Activated CD4-positive, alpha-beta T cell treated with anti-CD3 and anti-CD28 coated beads for 1 hour (primary cell): ENCODE measurements around the gene PPP1R9A.
"Not testable (repeated sequence)": the region's sequence is repeated elsewhere in the genome, so short reads cannot be mapped to it uniquely, and the experiment has no call there.

ENCODE experiments used
- DNase-seq: peaks from one replicate; pipeline ENCODE4 v3.0.0-alpha.2; 2020

Gene PPP1R9A

GRCh38 chr7:94980418-94981142 is 73.2 kb downstream of the PPP1R9A start:
- no peak for DNase-seq

GRCh38 chr7:94995921-94996320 is 88.5 kb downstream of the PPP1R9A start:
- no peak for DNase-seq

DNA sequence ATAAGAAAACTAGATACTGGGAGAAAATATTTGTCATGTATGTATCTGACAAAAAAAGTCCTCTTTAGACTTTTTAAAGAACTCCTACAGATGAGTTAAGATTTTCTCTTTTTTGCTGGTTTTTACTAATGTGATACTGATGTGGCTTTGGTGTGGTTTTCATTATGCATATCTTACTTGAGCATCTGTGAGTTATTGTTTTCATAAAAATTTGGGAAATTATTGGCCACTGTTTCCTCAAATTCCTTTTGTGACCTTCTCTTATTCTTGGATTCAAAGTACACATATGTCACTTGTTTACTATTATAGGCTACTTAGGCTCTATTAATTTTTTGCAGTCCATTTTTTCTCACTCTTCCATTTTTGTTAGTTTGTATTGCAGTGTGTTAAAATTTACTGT is 89.0 kb downstream of the PPP1R9A start:
- DNase-seq = no peak

DNA sequence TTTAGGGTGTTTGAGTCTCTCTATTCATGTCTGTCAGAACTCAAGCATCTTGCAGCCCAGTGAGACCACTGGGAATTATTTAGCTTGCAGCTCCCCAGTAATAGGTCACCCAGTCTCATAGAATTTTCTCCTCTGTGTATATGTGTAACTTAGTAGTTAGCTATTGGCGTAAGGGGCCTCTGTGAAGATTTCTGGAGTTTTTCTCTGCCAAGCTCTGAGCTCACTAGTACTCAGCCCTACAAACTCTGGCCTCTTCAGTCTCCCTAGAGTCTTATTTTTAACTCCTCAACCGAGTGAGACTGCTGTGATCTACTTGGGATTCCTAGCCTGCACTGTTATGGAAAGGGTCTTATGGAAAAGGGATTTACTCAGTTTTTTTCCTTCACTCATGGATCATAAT is 90.2 kb downstream of the PPP1R9A start:
- DNase-seq = no peak

- DNase-seq = no peak
Observed at GRCh38 chr7:94998266-94999068, 91.1 kb downstream of the PPP1R9A start.

DNA sequence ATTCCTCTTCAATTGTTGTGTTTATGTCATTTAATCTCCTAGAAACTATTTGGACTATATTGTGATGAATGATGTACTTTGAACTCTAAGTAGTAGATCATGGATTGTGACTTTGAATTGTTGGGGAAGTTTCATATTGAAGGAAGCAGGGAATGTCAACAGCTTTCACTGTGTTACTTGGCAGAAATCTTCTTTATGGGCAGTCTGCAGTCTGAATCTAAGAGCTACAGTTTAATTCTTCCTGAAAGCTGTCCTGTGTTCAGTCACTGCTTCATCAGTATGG is 91.6 kb downstream of the PPP1R9A start:
- DNase-seq = no peak

GRCh38 chr7:94999601-95000000 is 92.2 kb downstream of the PPP1R9A start:
- DNase-seq = not testable (repeated sequence)

GRCh38 chr7:95001258-95001657 is 93.9 kb downstream of the PPP1R9A start:
- no peak for DNase-seq

GRCh38 chr7:95001815-95002561 is 94.6 kb downstream of the PPP1R9A start:
- no peak for DNase-seq

DNA sequence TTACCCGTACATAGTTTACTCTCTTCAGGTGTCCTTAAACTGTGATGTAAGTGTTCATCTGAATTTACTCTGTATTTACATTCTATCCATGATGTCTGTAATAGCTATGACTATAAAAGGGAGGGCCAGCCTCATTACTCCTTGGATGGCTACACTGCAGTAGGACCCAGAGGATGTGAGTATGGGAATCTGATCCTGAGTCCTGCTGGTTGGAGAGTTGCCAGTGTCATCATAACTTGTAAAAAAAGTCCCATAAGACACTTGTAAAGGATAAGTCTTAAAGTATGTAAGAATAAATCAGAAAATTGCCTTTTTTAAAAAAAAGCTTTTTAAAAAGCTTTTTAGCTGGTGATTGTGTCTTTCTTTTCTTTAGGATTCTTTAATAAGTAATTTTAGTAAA is 95.4 kb downstream of the PPP1R9A start:
- no peak for DNase-seq

DNA sequence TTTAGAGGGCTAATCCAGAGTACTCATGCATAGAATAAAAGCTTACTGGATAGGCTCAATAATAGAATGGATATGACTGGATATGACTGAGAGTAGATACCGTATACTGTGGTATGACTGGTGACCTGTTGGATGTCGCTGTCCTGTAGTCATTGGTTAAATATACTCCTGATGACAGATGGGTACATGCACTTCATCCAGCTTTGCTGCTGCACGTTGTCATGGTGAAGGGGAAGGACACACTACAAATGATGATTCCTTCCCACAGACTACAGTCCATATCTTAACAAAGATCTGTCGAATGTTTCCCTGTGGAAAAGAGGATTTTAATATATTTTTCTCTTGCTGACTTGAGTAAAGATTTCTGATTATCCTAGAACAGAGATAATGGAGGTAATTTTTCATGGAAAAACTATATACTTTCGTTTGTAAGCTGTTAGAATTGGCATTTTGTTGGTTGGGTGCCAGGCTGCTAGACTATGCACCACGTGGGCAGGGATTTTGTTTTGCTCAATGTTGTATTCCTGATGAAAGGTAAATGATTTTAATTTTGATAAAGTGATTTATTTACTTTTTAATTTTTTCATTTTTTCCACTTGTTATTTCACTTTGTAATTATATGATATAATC is 97.3 kb downstream of the PPP1R9A start:
- DNase-seq = no peak

DNA sequence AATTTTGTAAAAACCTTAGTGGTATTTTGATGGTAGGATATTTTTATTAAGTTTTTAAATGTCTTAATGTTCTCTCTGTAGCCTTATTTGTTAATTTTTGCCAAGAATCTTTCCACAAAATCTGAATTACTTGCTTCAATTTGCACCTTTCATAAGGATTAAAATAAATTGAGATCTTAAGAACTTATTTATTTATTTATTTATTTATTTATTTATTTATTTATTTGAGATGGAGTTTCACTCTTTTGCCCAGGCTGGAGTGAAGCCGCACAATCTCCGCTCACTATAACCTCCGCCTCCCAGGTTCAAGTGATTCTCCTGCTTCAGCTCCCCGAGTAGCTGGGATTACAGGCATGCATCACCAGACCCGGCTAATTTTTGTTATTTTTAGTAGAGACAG is 98.6 kb downstream of the PPP1R9A start:
- no peak for DNase-seq

DNA sequence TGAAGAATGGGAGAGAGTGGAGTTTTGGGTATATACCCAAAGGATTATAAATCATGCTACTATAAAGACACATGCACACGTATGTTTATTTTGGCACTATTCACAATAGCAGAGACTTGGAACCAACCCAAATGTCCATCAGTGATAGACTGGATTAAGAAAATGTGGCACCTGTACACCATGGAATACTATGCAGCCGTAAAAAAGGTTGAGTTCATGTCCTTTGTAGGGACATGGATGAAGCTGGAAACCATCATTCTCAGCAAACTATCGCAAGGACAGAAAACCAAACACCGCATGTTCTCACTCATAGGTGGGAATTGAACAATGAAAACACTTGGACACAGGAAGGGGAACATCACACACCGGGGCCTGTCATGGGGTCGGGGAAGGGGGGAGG is 101.4 kb downstream of the PPP1R9A start:
- DNase-seq = not testable (repeated sequence)

DNA sequence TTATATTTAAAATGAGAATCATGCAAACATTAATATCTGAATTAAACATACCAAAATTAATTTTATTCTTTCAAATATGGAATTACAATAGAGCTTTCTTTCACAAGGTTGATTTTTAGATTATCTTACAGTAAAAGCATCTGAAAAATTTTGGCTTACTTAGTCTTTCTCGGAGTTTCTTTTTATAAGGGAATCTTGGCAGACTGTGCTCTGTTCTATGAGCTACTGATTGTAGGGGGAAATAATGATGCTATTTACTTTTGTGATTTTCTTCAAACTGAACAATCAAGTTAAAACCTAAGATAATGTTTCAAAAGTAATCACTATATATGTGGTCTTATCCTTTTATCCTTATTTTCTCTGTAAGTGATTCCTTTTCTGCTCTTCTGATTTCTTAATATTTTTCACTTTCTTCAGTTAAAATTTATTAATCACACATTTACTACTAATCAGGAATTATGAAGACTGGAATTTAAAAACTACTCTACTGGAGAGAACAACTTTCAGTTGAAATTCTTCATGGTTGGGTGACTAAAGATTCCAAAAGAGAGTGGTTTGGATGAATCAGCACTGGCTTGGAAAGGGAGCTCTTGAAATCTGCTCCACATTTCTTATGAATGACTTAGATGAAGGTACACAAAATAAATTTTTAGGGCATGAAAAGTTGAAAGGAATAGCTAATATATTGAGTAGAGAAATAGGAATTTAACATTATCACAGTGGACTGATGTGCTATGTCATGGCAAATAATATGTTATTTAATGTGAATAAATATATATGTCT is 103.9 kb downstream of the PPP1R9A start:
- DNase-seq = no peak

- no peak for DNase-seq
Observed at GRCh38 chr7:95011995-95012394, 104.6 kb downstream of the PPP1R9A start.

DNA sequence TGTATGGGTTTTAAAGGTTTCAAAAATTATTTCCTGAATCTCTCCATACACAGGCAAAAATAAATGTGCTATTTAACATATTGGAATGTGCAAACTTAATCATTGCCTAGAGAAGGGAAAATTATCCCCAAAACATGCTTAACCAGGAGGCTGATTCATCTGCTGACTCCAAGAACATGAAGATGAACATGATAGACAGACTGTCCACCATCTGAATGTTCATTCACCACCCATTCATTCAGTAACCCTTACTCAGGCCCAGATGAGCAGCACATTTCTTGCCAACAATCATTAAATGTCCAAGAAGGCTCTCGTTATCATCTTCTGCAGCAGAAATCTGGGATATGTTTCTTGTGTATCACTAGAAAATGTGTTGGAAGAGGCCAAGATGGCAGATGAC is 110.6 kb downstream of the PPP1R9A start:
- DNase-seq = no peak

DNA sequence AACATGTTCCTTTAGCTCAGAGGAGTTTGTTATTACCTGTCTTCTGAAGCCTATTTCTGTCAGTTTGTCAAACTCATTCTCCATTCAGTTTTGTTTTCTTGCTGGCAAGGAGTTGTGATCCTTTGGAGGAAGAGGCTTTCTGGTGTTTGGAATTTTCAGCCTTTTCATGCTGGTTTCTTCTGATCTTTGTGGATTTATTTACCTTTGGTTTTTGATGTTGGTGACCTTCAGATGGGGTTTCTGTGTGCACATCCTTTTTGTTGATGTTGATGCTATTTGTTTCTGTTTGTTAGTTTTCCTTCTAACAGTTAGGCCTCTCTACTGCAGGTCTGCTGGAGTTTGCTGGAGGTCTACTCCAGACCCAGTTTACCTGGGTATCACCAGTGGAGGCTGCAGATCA is 118.6 kb downstream of the PPP1R9A start:
- DNase-seq = no peak

DNA sequence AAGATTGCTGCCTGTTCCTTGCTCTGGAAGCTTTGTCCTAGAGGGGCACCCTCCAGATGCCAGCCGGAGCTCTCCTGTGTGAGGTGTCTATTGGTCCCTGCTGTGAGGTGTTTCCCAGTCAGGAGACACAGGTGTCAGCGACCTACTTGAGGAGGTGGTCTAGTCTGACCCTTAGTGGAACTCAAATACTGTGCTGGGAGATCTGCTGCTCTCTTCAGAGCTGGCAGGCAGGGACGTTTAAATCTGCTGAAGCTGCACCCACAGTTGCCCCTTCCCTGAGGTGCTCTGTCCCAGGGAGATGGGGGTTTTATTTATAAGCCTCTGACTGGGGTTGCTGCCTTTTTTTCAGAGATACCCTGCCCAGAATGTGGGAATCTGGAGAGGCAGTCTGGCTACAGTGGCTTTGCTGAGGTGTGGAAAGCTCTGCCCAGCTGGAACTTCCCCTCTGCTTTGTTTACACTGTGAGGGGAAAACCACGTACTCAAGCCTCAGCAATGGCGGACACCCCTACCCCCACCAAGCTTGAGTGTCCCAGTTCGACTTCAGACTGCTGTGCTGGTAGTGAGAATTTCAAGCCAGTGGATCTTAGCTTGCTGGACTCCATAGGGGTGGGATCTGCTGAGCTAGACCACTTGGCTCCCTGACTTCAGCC is 119.2 kb downstream of the PPP1R9A start:
- DNase-seq = no peak

DNA sequence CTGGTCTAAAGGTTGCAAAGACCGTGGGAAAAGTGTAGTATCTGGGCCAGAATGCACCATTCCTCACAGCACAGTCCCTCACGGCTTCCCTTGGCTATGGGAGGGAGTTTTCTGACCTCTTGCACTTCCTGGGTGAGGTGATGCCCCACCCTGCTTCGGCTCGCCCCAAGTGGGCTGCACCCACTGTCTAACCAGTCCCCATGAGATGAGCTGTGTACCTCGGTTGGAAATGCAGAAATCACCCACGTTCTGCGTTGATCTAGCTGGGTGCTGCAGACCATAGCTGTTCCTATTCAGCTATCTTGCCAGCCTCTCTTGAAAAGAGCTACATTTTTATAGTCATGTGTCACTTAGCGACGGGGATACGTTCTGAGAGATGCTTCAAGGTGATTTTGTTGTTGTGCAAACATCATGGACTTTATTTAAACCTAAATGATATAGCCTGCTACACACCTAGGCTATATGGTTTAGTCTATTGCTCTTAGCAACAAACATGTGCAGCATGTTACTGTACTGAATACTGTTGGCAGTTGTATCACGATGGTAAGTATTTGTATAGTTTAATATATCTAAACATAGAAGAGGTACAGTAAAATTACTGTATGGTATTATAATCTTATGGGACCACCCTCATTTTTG is 120.0 kb downstream of the PPP1R9A start:
- no peak for DNase-seq

- DNase-seq = no peak
Observed at GRCh38 chr7:95028683-95029082, 121.3 kb downstream of the PPP1R9A start.

GRCh38 chr7:95035295-95035694 is 127.9 kb downstream of the PPP1R9A start:
- DNase-seq = no peak

DNA sequence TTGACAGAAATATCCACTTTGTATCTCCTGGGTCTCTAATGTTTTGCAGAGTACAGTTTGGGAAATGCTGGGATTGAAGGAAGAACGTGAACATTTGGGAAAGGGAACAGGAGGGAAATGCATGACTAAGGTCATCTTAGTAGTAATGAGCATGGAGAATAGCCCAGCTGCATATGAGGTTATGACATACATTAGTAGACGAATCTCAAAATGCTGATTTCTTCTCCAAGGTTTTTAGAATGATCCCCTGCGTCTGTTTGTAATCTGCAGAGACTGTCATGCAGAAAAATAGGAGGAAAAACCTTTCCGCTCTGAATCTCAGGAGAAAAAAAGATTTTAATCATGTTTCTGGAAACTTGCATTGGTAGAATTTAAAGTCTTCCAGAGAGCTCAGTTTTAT is 133.6 kb downstream of the PPP1R9A start:
- no peak for DNase-seq
